MCF 10A (cell line): ENCODE measurements around the gene PRR12. TPM values are rescaled to one million over a fixed set of nuclear protein-coding genes. Genes with fewer than 3 reads are reported as not detected.

Source experiments
- Bru-seq: library from RNA; stranded (reverse); fragments of 400-500 nt; gene quantifications from one replicate; lab custom pipeline; 2021; lab: Mats Ljungman, UMichigan
- BruChase-seq, 2 experiments: library from RNA; stranded (reverse); fragments of 400-500 nt; gene quantifications; one replicate each; lab custom pipeline; 2021; lab: Mats Ljungman, UMichigan
- BruUV-seq: library from RNA; stranded (reverse); fragments of 400-500 nt; replicated peaks from 2 replicates; lab custom pipeline; 2021; lab: Mats Ljungman, UMichigan
- CTCF ChIA-PET: fragments of 300-600 bp; sonication (Branson Sonifier 250); formaldehyde crosslinking; extraction: SDS; loops from one replicate; lab custom pipeline; 2021; ENCODE audit warnings: antibody characterized with exemption, inconsistent platforms; lab: Yijun Ruan, JAX
- POLR2A ChIA-PET: fragments of 300-600, 350-650 bp; sonication (Branson Sonifier 250); formaldehyde crosslinking; extraction: SDS; loops from one replicate; lab custom pipeline; 2020; ENCODE audit warnings: antibody characterized with exemption, inconsistent platforms; lab: Yijun Ruan, JAX
- DNase-seq: peaks from one replicate; pipeline ENCODE4 v3.0.0-alpha.2; 2018; ENCODE audit not compliant: unreplicated experiment
- H3K27ac Mint-ChIP-seq: one replicate; pipeline ENCODE4 v1.8.0; 2022; ENCODE audit warnings: mild to moderate bottlenecking, low read depth, mixed read lengths; ENCODE audit not compliant: unreplicated experiment
- H3K27me3 Mint-ChIP-seq: one replicate; pipeline ENCODE4 v1.8.0; 2022; ENCODE audit warnings: mixed read lengths; ENCODE audit not compliant: insufficient read depth, unreplicated experiment
- H3K36me3 Mint-ChIP-seq: one replicate; pipeline ENCODE4 v1.8.0; 2022; ENCODE audit warnings: mild to moderate bottlenecking, moderate library complexity, mixed read lengths; ENCODE audit not compliant: insufficient read depth, unreplicated experiment
- H3K4me1 Mint-ChIP-seq: one replicate; pipeline ENCODE4 v1.8.0; 2022; ENCODE audit warnings: mixed read lengths; ENCODE audit not compliant: insufficient read depth, unreplicated experiment
- H3K4me3 Mint-ChIP-seq: one replicate; pipeline ENCODE4 v1.8.0; 2022; ENCODE audit warnings: mild to moderate bottlenecking, moderate library complexity, mixed read lengths; ENCODE audit not compliant: unreplicated experiment
- H3K9me3 Mint-ChIP-seq: one replicate; pipeline ENCODE4 v1.8.0; 2022; ENCODE audit warnings: mixed read lengths; ENCODE audit not compliant: unreplicated experiment
- CTCF ChIP-seq: fragments of 200-600 bp; IDR thresholded peaks from one replicate; pipeline ENCODE4 v1.8.0; 2022; ENCODE audit warnings: antibody characterized with exemption, mild to moderate bottlenecking; ENCODE audit not compliant: unreplicated experiment
- intact Hi-C: fragments of 100-400 bp; cut with micrococcal nuclease; formaldehyde crosslinking; loops from 2 replicates; pipeline ENCODE4 v1.14.1; 2022
- long read RNA-seq: library from polyadenylated mRNA; stranded (forward); transcript quantifications from one replicate; pipeline ENCODE4 v2.0.0, GENCODE V29; 2022
- total RNA-seq: library from RNA; stranded (reverse); gene quantifications from 2 replicates; pipeline ENCODE4 v1.2.3, GENCODE V29; 2022

The PRR12 gene
- 19.0 and 20.2 TPM in 2 replicates for total RNA-seq
- Bru-seq, nascent RNA = percentile 46 among the genes with signal in this experiment
- BruChase-seq, experiment 1, labeled RNA remaining after a 6-hour chase = percentile 67 among the genes with signal in this experiment
- percentile 55 among the genes with signal in this experiment for BruChase-seq, experiment 2, labeled RNA remaining after a 2-hour chase
- long read RNA-seq, partial matches to known transcripts = 1 of 4 reads
- long read RNA-seq, other reads (novel, unspliced or antisense) = 3 of 4 reads

GRCh38 chr19:49590971-49591730 lies at the start of gene PRR12:
Gene PRR12, plus strand, starts transcription at chr19:49591182. Its CDS starts 473 bp downstream, at chr19:49591655.
- H3K36me3 Mint-ChIP-seq = peaks cover 25% of the 10 kb centered on the region
- H3K4me3 Mint-ChIP-seq = peak within 1 kb of the TSS; percentile 71
- H3K4me1 Mint-ChIP-seq = peaks cover 27% of the 10 kb centered on the region
- BruUV-seq = no TSS peak
- intact Hi-C loops = loop anchor here (1.0 to 5.0 kb wide), 2 partner anchors 49 to 86 kb away; partner anchors contain the start of genes PRMT1 and RRAS
- ChIA-PET POLR2A (interaction anchor here (0.6 to 8.4 kb wide), 15 partner anchors 11 to 457 kb away, joined by 3 to 138 read pairs (median 5); partner anchors contain the start of genes AP2A1, BCL2L12, IRF3 and NOSIP), CTCF (interaction anchor here (0.6 to 2.5 kb wide), 2 partner anchors 21 to 74 kb away, joined by 3 to 11 read pairs; no protein-coding TSS in a partner anchor)
- H3K27me3 Mint-ChIP-seq = no peaks in the 10 kb centered on the region
- peak; percentile 73 for DNase-seq
- H3K9me3 Mint-ChIP-seq = no peaks in the 10 kb centered on the region
- peak within 1 kb of the TSS; percentile 33 for H3K27ac Mint-ChIP-seq
- no peak for TF ChIP-seq CTCF

- H3K9me3 Mint-ChIP-seq = no peaks in the 10 kb centered on the region
- no peak for TF ChIP-seq CTCF
- no peak for DNase-seq
- intact Hi-C loops = loop anchor here (10.0 kb wide), 1 partner anchor 317 kb away; no protein-coding TSS in a partner anchor
- no TSS peak for BruUV-seq
- H3K36me3 Mint-ChIP-seq = no peaks in the 10 kb centered on the region
- no peak overlapping the region for H3K4me3 Mint-ChIP-seq
- no peak overlapping the region for H3K27ac Mint-ChIP-seq
- H3K27me3 Mint-ChIP-seq = peaks cover 13% of the 10 kb centered on the region
- ChIA-PET CTCF (interaction anchor here (0.5 kb wide), 1 partner anchor 255 kb away, joined by 3 read pairs; no protein-coding TSS in a partner anchor), POLR2A (interaction anchor here (1.0 kb wide), 1 partner anchor 39 kb away, joined by 3 read pairs; no protein-coding TSS in a partner anchor)
- H3K4me1 Mint-ChIP-seq = no peaks in the 10 kb centered on the region
Measured at GRCh38 chr19:49541914-49542313, 49.1 kb upstream of the PRR12 start.

GRCh38 chr19:49542446-49542845 lies 48.5 kb upstream of the PRR12 start:
- intact Hi-C loops = loop anchor here (10.0 kb wide), 1 partner anchor 318 kb away; no protein-coding TSS in a partner anchor
- POLR2A ChIA-PET = interaction anchor here (1.2 kb wide), 1 partner anchor 9 kb away, joined by 3 read pairs; no protein-coding TSS in a partner anchor
- no peaks in the 10 kb centered on the region for H3K4me1 Mint-ChIP-seq

More at GRCh38 chr19:49542446-49542845, 48.5 kb upstream of the PRR12 start:
- no peak for DNase-seq
- BruUV-seq = no TSS peak
- Mint-ChIP-seq H3K4me3 (no peak overlapping the region), H3K9me3 (no peaks in the 10 kb centered on the region), H3K27me3 (peaks cover 13% of the 10 kb centered on the region), H3K36me3 (no peaks in the 10 kb centered on the region), H3K27ac (no peak overlapping the region)
- CTCF ChIA-PET = interaction anchor here (0.5 to 2.5 kb wide), 3 partner anchors 28 to 256 kb away, joined by 3 to 14 read pairs (median 5); no protein-coding TSS in a partner anchor
- TF ChIP-seq CTCF = no peak
